ENCODE measurements around the gene ANKLE2. TPM values are rescaled to one million over a fixed set of nuclear protein-coding genes. Genes with fewer than 3 reads are reported as not detected.

ANKLE2 gene
- total and polyA plus RNA-seq, 10 of the 15 experiments (the other 5 are each of a cell fraction or from before 2014, with no cell fraction given) = 4.3 to 89.4 (median 53.0) TPM

GRCh38 chr12:132761921-132762583, 420 bp upstream of the ANKLE2 start (continued):
- TF ChIP-seq ESRRA (IDR thresholded peaks at IDR 0.05; ENCODE audit: low read length) (no peak), RFX5 (IDR thresholded peaks at IDR 0.05; ENCODE audit: low read depth, low read length) (no peak), CBFB (IDR thresholded peaks at IDR 0.05; ENCODE audit: low read depth) (no peak), TCF3 (IDR thresholded peaks at IDR 0.05; ENCODE audit: borderline replicate concordance, insufficient read depth, low read depth, low read length) (0 out of 2 replicates have a peak, but pooled peaks have one; percentile 48), WRNIP1 (IDR thresholded peaks at IDR 0.05; ENCODE audit: borderline replicate concordance, low read depth, low read length) (no peak), NRF1 (conservative IDR thresholded peaks at IDR 0.05; ENCODE audit: low read depth, low read length) (no peak), NR2F1 (conservative IDR thresholded peaks at IDR 0.05) (no peak; the same call in 1 of the 2 replicates), ASH2L (IDR thresholded peaks at IDR 0.05; ENCODE audit: borderline replicate concordance, low read depth) (no peak), PAX8 (IDR thresholded peaks at IDR 0.05) (no peak), HDAC2 (IDR thresholded peaks at IDR 0.05) (no peak), IRF5 (IDR thresholded peaks at IDR 0.05; ENCODE audit: borderline replicate concordance) (no peak)

GRCh38 chr12:132759359-132759758, 2.3 kb downstream of the ANKLE2 start:
- no TSS peak for BruUV-seq (replicated peaks)
- Histone ChIP-seq H3K4me1 (ENCODE audit: control insufficient read depth, insufficient read depth, low read length) (no peaks in the 10 kb centered on the region), H3K9me3 (replicated peaks; ENCODE audit: control insufficient read depth, insufficient read depth, low read length) (no peaks in the 10 kb centered on the region), H3K79me2 (ENCODE audit: control insufficient read depth, insufficient read depth, low read length) (peaks cover 53% of the 10 kb centered on the region), H3K36me3 (ENCODE audit: control insufficient read depth in 2 of 2, insufficient read depth in 2 of 2, low read length in 1 of 2) (peaks cover 0 to 8% of the 10 kb centered on the region in 2 experiments), H3K9ac (ENCODE audit: control insufficient read depth, insufficient read depth, low read length) (no peak overlapping the region), H3K4me3 (peak overlapping the region; percentile 90), H3K4me2 (ENCODE audit: control insufficient read depth, insufficient read depth) (0 out of 2 replicates have a peak overlapping the region, but pooled peaks have one; percentile 26), H3K27me3 (replicated peaks in 1 of 2; ENCODE audit: control insufficient read depth in 2 of 2, insufficient read depth in 2 of 2, low read length in 1 of 2) (no peaks in the 10 kb centered on the region), H3K27ac (ENCODE audit: control insufficient read depth, insufficient read depth) (peak overlapping the region; percentile 17), H4K20me1 (ENCODE audit: control insufficient read depth, insufficient read depth) (no peaks in the 10 kb centered on the region), H2AFZ (ENCODE audit: control insufficient read depth, low read depth, low read length) (no peak overlapping the region)
- in situ Hi-C loops (cut with MboI) (no loop called here), intact Hi-C loops (cut with micrococcal nuclease; ENCODE audit: unreplicated experiment) (no loop called here)
- CTCF ChIA-PET = no interaction called here
- no peak for ATAC-seq
- POLR2A ChIA-PET = interaction anchor here (0.6 to 1.0 kb wide), 3 partner anchors 14 to 144 kb away, joined by 3 to 7 read pairs (median 5); no protein-coding TSS in a partner anchor
- WGBS (ENCODE audit: insufficient coverage, insufficient replicate concordance, low lambda C conversion rate, missing lambda C conversion rate) = 96% methylated on average over 8 of the region's 8 CpGs
- no peak for FAIRE-seq
- RAD21 ChIA-PET (ENCODE audit: unreplicated experiment) = interaction anchor here (0.6 to 0.7 kb wide), 2 partner anchors 28 to 1004 kb away, joined by 3 to 4 read pairs; no protein-coding TSS in a partner anchor
- no peak for DNase-seq (ENCODE audit: low read depth, low spot score)
- SMC1A ChIA-PET (ENCODE audit: uncharacterized antibody, unreplicated experiment) = no interaction called here
- TF ChIP-seq CTCF (IDR thresholded peaks at IDR 0.05 in 2 of 3, conservative IDR thresholded peaks at IDR 0.05 in 1 of 3; ENCODE audit: control insufficient read depth in 2 of 3, extremely low read depth in 1 of 3, insufficient read depth in 1 of 3, low read depth in 3 of 3, low read length in 3 of 3) (no peak), BACH1 (IDR thresholded peaks at IDR 0.05; ENCODE audit: borderline replicate concordance) (no peak), MEF2B (IDR thresholded peaks at IDR 0.05; ENCODE audit: partially characterized antibody, poor library complexity, severe bottlenecking) (no peak), NFYA (IDR thresholded peaks at IDR 0.05; ENCODE audit: borderline replicate concordance, low read depth, low read length) (no peak)
